ENCODE measurements around the gene DERL2. TPM values are rescaled to one million over a fixed set of nuclear protein-coding genes. Genes with fewer than 3 reads are reported as not detected.

DERL2 gene
- total RNA-seq, 1 donor, result 45.3 TPM

- no peak overlapping the region for H3K4me3 ChIP-seq (ENCODE audit: low read depth, low read length)
- TF ChIP-seq CTCF (IDR thresholded peaks at IDR 0.05; ENCODE audit: insufficient read depth, low read depth, low read length), result no peak
- peak; percentile 55 for DNase-seq (ENCODE audit: low read depth)
Measured at GRCh38 chr17:5472511-5472910, 13.5 kb downstream of the DERL2 start.

GRCh38 chr17:5468075-5468473 is 17.9 kb downstream of the DERL2 start:
- H3K4me3 ChIP-seq (ENCODE audit: low read depth, low read length), result peak overlapping the region; percentile 82
- no peak for TF ChIP-seq CTCF (IDR thresholded peaks at IDR 0.05; ENCODE audit: insufficient read depth, low read depth, low read length)

GRCh38 chr17:5467416-5467815 is 18.6 kb downstream of the DERL2 start:
- no peak for DNase-seq (ENCODE audit: low read depth)
- H3K4me3 ChIP-seq (ENCODE audit: low read depth, low read length), result peak overlapping the region; percentile 82
- no peak for TF ChIP-seq CTCF (IDR thresholded peaks at IDR 0.05; ENCODE audit: insufficient read depth, low read depth, low read length)

More at GRCh38 chr17:5468075-5468473, 17.9 kb downstream of the DERL2 start:
- no peak for DNase-seq (ENCODE audit: low read depth)

- DNase-seq (ENCODE audit: low read depth), result no peak
- no peak overlapping the region for H3K4me3 ChIP-seq (ENCODE audit: low read depth, low read length)
- no peak for TF ChIP-seq CTCF (IDR thresholded peaks at IDR 0.05; ENCODE audit: insufficient read depth, low read depth, low read length)
Measured at GRCh38 chr17:5466295-5466694, 19.7 kb downstream of the DERL2 start.

GRCh38 chr17:5464717-5465507 is 21.1 kb downstream of the DERL2 start:
- no peak for DNase-seq (ENCODE audit: low read depth)
- no peak overlapping the region for H3K4me3 ChIP-seq (ENCODE audit: low read depth, low read length)
- TF ChIP-seq CTCF (IDR thresholded peaks at IDR 0.05; ENCODE audit: insufficient read depth, low read depth, low read length), result no peak

GRCh38 chr17:5446786-5447185 is 39.2 kb downstream of the DERL2 start:
- no peak overlapping the region for H3K4me3 ChIP-seq (ENCODE audit: low read depth, low read length)
- no peak for DNase-seq (ENCODE audit: low read depth)
- TF ChIP-seq CTCF (IDR thresholded peaks at IDR 0.05; ENCODE audit: insufficient read depth, low read depth, low read length), result no peak

- no peak for TF ChIP-seq CTCF (IDR thresholded peaks at IDR 0.05; ENCODE audit: insufficient read depth, low read depth, low read length)
- no peak overlapping the region for H3K4me3 ChIP-seq (ENCODE audit: low read depth, low read length)
- no peak for DNase-seq (ENCODE audit: low read depth)
Measured at GRCh38 chr17:5444209-5444608, 41.8 kb downstream of the DERL2 start.

Data from fibroblast of villous mesenchyme (primary cell).